Inferior parietal cortex (tissue), 1 donor: ENCODE measurements around the gene PRX.
"Not testable (repeated sequence)": the region's sequence is repeated elsewhere in the genome, so short reads cannot be mapped to it uniquely, and the experiment has no call there.

ENCODE experiments used
- DNase-seq: peaks from one replicate; pipeline ENCODE4 v3.0.0-alpha.2; 2016; ENCODE audit errors: extremely low spot score

PRX gene

DNA sequence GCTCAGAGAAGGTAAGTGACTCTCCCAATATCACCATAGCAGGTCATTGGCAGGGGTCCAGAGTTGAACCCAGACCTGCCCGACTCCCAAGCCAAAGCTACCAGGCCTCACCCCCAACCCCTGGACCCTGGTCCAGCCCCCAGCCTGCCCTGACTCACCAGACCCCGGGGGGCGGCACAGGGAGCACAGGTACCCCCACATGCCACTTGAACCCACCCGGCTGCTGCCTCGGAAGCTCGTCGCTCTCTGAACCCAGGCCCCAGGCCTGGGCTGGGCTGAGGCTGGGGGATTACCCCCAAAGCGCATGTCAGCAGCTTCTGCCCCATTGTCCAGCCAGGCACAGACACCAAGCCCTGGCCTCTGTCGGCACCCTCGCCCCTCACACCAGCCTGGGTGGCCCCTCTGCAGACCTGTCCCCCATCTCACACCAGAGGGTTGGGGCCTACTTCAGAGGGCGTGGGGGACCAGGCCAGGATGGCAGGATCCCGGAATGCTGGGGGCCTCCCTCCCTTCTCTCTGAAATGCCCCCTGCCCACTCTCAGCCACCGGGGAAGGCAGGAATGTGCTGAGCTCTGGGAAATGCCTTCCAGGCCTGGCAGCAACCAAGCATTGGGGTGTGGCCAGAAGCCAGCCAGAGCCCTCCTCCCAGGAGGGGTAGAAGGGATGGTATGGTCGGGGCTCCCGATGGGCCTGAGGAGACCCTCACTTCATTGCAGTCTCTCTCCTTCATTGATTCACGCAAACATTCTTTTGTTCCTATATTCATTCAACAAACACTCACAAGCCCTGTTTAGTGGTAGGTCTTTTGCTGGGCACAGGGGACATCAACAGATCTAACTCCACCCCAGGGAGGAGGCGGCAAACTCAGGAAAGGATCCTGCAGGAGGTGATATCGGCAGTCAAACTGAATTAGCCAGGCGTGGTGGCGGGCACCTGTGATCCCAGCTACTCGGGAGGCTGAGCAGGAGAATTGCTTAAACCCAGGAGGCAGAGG is 1.7 kb upstream of the PRX start:
- DNase-seq, result no peak

- DNase-seq, result no peak
These were observed 312 bp downstream of the PRX start for GRCh38 chr19:40412866-40413265.

GRCh38 chr19:40411958-40412499 is 1.1 kb downstream of the PRX start:
- no peak for DNase-seq

- no peak for DNase-seq
These were observed 1.9 kb downstream of the PRX start for GRCh38 chr19:40411125-40411842.

DNA sequence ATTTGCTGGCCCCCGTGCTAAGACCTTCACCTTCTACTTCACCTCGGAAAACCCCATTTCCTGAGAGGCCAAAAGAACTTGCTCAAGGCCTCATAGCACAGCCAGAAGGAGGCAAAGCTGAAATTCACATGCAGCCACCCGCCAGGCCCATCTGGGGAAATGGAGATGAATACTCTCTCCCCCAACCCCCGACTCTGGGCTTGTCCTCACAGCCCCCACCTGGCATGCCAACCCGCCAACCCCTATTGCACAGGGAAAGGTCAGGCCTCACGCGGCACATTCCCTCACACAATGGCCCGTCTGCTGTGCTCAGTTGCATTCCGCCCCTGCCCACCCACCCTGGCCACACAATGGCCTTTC is 3.2 kb downstream of the PRX start:
- DNase-seq, result no peak

GRCh38 chr19:40408598-40408925 is 4.6 kb downstream of the PRX start:
- DNase-seq, result not testable (repeated sequence)

DNA sequence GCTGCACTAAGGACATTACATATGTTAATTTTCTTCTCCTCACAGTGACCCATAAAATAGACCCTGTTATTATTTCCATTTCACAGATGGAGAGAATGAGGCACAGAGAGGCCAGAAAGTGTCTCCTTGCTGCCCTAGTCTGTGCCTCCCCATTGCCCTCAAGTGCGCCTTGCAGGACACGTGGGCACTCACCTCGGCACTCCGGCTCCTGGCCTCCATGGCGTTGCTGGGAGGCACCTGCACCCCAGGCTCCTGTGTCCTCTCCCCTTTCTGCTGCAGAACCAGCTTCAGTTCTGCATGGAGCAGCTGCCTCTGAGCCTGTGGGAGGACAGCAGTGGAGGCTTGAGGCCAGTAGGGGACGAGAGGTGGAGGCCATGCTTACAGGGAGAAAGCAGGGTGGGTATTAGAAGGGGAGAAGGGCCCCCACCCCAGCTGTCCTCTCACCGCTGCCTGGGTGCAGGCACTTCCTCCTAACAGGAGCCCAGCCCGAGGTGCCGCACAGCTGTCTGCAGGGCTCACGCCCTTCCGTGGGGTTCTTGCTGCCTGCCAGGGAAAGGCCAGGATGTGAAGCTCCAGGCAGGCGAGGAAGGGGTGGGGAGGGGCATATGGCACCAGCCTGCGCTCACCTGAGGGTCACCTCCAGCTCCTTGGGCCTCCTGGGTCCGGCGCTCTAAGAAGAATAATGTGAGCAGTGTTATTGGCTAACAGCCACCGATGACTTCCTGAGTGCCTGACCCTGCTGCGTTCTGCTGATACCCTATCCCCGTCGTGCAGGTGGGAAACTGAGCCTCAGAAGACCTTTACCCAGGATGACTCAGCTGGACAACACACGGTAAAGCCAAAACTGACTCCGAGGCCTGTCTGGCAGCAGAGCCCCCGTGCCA is 5.2 kb downstream of the PRX start:
- DNase-seq, result no peak

DNA sequence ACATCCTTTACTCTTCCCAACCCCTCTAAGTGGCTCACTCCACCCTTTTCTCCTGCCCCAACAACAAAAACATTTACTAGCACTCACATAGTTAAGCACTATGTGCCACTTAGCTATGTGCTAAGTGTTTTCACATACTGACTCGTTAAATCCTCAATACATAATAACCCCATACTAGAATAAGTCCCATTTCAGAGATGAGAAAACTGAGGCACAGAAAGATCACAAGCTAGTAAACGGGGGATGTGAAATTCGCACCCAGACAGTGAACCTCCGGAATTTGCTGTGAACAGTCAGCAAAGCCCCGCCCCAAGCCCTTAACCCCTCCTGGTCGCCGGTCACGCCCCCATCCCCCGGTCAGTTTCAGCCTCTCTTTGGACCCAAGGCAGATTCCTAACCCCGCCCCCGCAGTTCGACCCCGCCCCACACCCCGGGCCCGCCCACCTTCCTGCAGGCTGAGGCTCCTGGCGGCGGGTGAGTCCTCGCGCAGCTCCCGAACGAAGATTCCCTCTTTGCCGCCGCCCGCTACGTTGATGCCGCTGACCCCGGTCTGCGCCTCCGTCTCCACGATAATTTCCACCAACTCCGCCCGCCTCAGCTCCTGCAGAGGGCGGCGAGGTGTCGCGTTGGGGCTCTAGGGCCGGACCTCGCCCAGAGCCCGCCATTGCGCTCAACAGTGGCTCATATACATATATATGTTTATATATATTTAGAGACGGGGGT is 9.8 kb downstream of the PRX start:
- no peak for DNase-seq

DNA sequence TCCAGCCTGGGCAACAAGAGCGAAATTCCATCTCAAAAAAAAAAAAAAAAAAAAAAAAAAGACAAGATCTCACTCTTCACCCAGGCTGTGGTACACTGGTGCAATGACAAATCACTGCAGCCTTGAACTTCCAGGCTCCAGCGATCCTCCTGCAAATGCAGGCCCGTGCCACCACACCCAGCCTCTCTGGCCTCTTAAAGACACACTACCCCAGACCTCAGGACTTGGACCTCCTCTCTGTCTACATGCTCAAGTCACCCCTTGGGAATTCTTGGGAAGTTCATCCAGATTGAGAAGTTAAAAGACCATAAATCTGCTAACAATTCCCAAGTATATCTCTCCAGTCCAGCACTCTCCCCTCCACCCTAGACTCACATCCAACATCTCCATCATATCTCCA is 12.6 kb downstream of the PRX start:
- no peak for DNase-seq

DNA sequence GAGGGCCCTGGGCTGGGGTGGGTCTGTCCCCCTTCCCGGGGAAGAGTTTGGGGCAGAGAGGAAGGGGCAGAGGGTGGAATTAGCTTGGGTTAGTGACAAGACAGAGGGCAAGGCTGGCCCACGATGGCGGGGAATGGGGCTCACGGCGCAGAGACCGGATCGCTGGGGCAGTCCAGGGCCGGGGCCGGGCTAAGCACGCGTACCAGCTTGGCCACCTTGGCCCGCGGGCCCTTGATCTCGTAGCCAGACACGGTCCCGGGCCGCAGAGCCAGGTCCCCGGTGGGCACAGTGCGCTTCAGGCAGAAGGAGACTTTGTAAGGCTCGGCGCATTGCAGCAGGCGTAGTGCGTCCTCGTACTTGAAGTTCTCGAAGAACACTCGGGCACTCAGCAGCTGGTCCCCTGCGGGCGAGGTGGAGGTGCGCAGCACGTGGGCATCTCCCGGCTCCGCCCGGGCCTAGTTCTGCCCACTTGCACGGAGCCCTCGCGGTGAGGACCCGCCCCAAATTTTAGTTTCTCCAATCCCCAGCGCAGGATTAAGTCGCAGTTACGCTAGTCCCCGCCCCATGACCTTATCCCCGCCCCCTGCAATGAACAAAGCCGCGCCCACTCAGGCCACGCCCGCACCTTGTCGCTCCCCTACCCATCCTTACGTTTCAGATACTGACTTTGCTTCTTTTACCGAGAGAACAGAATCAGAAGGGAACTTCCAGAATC is 14.6 kb downstream of the PRX start:
- DNase-seq, result no peak

- DNase-seq, result no peak
These were observed 15.6 kb downstream of the PRX start for GRCh38 chr19:40397568-40397906.

GRCh38 chr19:40396886-40397567 is 16.2 kb downstream of the PRX start:
- DNase-seq, result no peak

- DNase-seq, result no peak
These were observed 17.2 kb downstream of the PRX start for GRCh38 chr19:40395956-40396355.

- DNase-seq, result no peak
These were observed 18.4 kb downstream of the PRX start for GRCh38 chr19:40394816-40395210.

DNA sequence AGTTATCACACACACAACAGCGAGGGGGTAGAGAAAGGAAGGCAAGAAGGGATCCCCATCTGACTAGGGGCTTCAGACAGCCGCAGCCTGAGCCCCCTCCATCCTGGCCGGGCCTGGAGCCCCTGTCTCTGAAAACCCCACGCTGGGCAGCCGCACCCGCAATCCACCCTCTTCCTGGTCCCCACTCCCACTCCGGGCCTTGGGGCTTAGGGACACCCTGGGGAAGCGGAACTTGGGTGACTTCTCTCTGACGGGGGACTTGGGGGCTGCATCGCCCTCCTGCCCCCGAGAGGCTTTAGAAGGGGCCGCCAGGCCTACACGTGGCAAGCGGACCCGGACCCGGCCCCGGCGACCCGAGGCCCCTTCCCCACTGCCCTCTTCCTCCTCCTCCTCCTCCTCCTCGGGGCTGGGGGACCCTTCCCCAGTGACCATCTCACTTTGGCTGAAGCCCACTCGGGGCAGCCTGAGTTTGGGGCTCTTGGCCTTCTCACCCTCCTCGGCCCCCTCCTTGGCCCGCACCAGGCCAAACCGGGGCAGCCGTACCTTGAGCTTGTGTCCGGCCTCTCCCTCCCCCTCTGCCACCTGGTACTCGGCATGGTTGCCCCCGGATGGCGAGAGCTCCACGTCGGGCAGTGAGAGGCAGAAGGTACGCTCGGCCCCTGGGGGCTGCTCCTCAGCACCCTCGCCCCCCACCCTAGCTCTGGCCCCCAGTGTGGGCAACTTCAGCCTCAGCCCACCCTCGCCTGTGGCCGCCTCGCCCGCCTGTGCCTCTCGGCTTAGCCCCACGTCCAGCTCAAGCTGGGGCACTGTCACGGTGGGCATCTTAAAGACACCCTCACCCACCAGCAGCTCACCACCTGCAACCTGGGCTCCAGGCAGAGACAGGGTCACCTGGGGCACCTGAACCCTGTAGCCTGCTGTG is 19.0 kb downstream of the PRX start:
- DNase-seq, result no peak

DNA sequence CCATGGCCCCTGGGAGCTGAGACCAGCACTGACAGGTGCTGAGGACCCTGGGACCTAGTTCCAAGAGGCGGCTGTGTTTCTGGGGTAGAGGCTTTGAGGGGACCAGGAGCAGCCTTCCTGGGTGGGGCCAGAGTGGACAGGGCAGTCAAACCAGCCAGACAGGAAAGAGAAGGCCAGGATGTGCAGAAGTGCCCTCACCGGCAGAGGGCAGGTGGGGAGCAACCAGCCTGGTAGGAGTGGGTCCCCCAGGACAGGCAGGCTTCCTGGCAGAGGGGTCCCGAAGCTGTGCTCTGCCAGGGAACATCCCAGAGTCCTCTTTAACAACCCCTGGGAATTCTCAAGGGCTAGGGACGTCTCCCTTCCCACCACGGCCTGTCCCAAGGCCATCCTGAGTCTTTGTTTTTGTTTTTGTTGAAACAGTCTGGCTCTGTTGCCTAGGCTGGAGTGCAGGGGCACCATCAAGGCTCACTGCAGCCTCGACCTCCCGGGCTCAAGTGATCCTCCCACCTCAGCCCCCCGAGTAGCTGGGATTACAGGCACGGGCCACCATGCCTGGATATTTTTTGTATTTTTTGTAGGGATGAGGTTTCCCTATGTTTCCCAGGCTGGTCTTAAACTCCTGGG is 20.2 kb downstream of the PRX start:
- no peak for DNase-seq

- DNase-seq, result no peak
These were observed 21.1 kb downstream of the PRX start for GRCh38 chr19:40392123-40392522.

- DNase-seq, result no peak
These were observed 23.0 kb downstream of the PRX start, which contains the start of gene HIPK4 for GRCh38 chr19:40390084-40390742. TSS of gene HIPK4 (minus strand) at chr19:40390181. CDS start at chr19:40389902, 279 bp downstream.
